ENCODE data around the gene CADM2.

CADM2 gene

GRCh38 chr3:85193565-85193964, 234.8 kb downstream of the CADM2 start:
- H3K27me3 ChIP-seq (ENCODE audit: control insufficient read depth, low read length): no peaks in the 10 kb centered on the region
- H4K20me1 ChIP-seq (ENCODE audit: control insufficient read depth, insufficient read depth, low read depth, low read length): no peaks in the 10 kb centered on the region
- no peaks in the 10 kb centered on the region for H3F3A ChIP-seq (ENCODE audit: control insufficient read depth, insufficient read depth)
- no peaks in the 10 kb centered on the region for H3K9me2 ChIP-seq (replicated peaks; ENCODE audit: control insufficient read depth, low read length)
- H3K4me1 ChIP-seq (ENCODE audit: control insufficient read depth, low read length): no peaks in the 10 kb centered on the region
- no peaks in the 10 kb centered on the region for H3K9me3 ChIP-seq (ENCODE audit: control insufficient read depth, insufficient read depth, low read length)
- no peak overlapping the region for H3K27ac ChIP-seq (ENCODE audit: low read depth, low read length)
- H3K36me3 ChIP-seq (ENCODE audit: control insufficient read depth, low read length): no peaks in the 10 kb centered on the region
- no peaks in the 10 kb centered on the region for H3K79me2 ChIP-seq (ENCODE audit: control insufficient read depth, low read length)
- H3K4me3 ChIP-seq (ENCODE audit: low read length): no peak overlapping the region
- TF ChIP-seq EZH2phosphoT487 (IDR thresholded peaks at IDR 0.05; ENCODE audit: borderline replicate concordance, low read length): no peak
- TF ChIP-seq CTCF (IDR thresholded peaks at IDR 0.05; ENCODE audit: low read depth, low read length, poor library complexity, severe bottlenecking): no peak
- H3K4me2 ChIP-seq (ENCODE audit: low read length): no peak overlapping the region

GRCh38 chr3:85208650-85209049, 249.9 kb downstream of the CADM2 start:
- Histone ChIP-seq H3K4me2 (ENCODE audit: low read length) (no peak overlapping the region), H4K20me1 (ENCODE audit: control insufficient read depth, insufficient read depth, low read depth, low read length) (no peaks in the 10 kb centered on the region), H3K27ac (ENCODE audit: low read depth, low read length) (no peak overlapping the region), H3F3A (ENCODE audit: control insufficient read depth, insufficient read depth) (no peaks in the 10 kb centered on the region), H3K4me1 (ENCODE audit: control insufficient read depth, low read length) (no peaks in the 10 kb centered on the region), H3K9me2 (replicated peaks; ENCODE audit: control insufficient read depth, low read length) (no peaks in the 10 kb centered on the region), H3K36me3 (ENCODE audit: control insufficient read depth, low read length) (no peaks in the 10 kb centered on the region), H3K4me3 (ENCODE audit: low read length) (no peak overlapping the region), H3K9me3 (ENCODE audit: control insufficient read depth, insufficient read depth, low read length) (no peaks in the 10 kb centered on the region), H3K79me2 (ENCODE audit: control insufficient read depth, low read length) (no peaks in the 10 kb centered on the region), H3K27me3 (ENCODE audit: control insufficient read depth, low read length) (no peaks in the 10 kb centered on the region)
- TF ChIP-seq CTCF (IDR thresholded peaks at IDR 0.05; ENCODE audit: low read depth, low read length, poor library complexity, severe bottlenecking) (no peak), EZH2phosphoT487 (IDR thresholded peaks at IDR 0.05; ENCODE audit: borderline replicate concordance, low read length) (no peak)

GRCh38 chr3:85210540-85210939, 251.8 kb downstream of the CADM2 start:
- no peaks in the 10 kb centered on the region for H3K27me3 ChIP-seq (ENCODE audit: control insufficient read depth, low read length)
- no peaks in the 10 kb centered on the region for H3K4me1 ChIP-seq (ENCODE audit: control insufficient read depth, low read length)
- no peaks in the 10 kb centered on the region for H3K36me3 ChIP-seq (ENCODE audit: control insufficient read depth, low read length)
- H3K79me2 ChIP-seq (ENCODE audit: control insufficient read depth, low read length): no peaks in the 10 kb centered on the region
- no peak overlapping the region for H3K27ac ChIP-seq (ENCODE audit: low read depth, low read length)
- no peaks in the 10 kb centered on the region for H3K9me2 ChIP-seq (replicated peaks; ENCODE audit: control insufficient read depth, low read length)
- TF ChIP-seq EZH2phosphoT487 (IDR thresholded peaks at IDR 0.05; ENCODE audit: borderline replicate concordance, low read length): no peak
- no peak for TF ChIP-seq CTCF (IDR thresholded peaks at IDR 0.05; ENCODE audit: low read depth, low read length, poor library complexity, severe bottlenecking)
- H3F3A ChIP-seq (ENCODE audit: control insufficient read depth, insufficient read depth): no peaks in the 10 kb centered on the region
- H3K4me3 ChIP-seq (ENCODE audit: low read length): no peak overlapping the region
- no peak overlapping the region for H3K4me2 ChIP-seq (ENCODE audit: low read length)
- H3K9me3 ChIP-seq (ENCODE audit: control insufficient read depth, insufficient read depth, low read length): no peaks in the 10 kb centered on the region; the same call in 1 of the 2 replicates
- H4K20me1 ChIP-seq (ENCODE audit: control insufficient read depth, insufficient read depth, low read depth, low read length): no peaks in the 10 kb centered on the region

GRCh38 chr3:85228966-85229365, 270.2 kb downstream of the CADM2 start:
- TF ChIP-seq CTCF (IDR thresholded peaks at IDR 0.05; ENCODE audit: low read depth, low read length, poor library complexity, severe bottlenecking): no peak
- no peak for TF ChIP-seq EZH2phosphoT487 (IDR thresholded peaks at IDR 0.05; ENCODE audit: borderline replicate concordance, low read length)
- H3K9me3 ChIP-seq (ENCODE audit: control insufficient read depth, insufficient read depth, low read length): no peaks in the 10 kb centered on the region
- no peak overlapping the region for H3K4me2 ChIP-seq (ENCODE audit: low read length)

More at GRCh38 chr3:85228966-85229365, 270.2 kb downstream of the CADM2 start:
- H3K4me3 ChIP-seq (ENCODE audit: low read length): no peak overlapping the region
- H4K20me1 ChIP-seq (ENCODE audit: control insufficient read depth, insufficient read depth, low read depth, low read length): no peaks in the 10 kb centered on the region
- H3K4me1 ChIP-seq (ENCODE audit: control insufficient read depth, low read length): no peaks in the 10 kb centered on the region
- H3K27me3 ChIP-seq (ENCODE audit: control insufficient read depth, low read length): no peaks in the 10 kb centered on the region
- H3K9me2 ChIP-seq (replicated peaks; ENCODE audit: control insufficient read depth, low read length): no peaks in the 10 kb centered on the region
- no peak overlapping the region for H3K27ac ChIP-seq (ENCODE audit: low read depth, low read length)
- no peaks in the 10 kb centered on the region for H3F3A ChIP-seq (ENCODE audit: control insufficient read depth, insufficient read depth)
- H3K36me3 ChIP-seq (ENCODE audit: control insufficient read depth, low read length): no peaks in the 10 kb centered on the region
- H3K79me2 ChIP-seq (ENCODE audit: control insufficient read depth, low read length): no peaks in the 10 kb centered on the region

All from DOHH2 (cell line).